ENCODE measurements around the gene TWF1. TPM values are rescaled to one million over a fixed set of nuclear protein-coding genes. Genes with fewer than 3 reads are reported as not detected.

Gene TWF1
- total and polyA plus RNA-seq, 2 of the 4 experiments (the other 2 are of a cell fraction), result 67.0 to 141 TPM

DNA sequence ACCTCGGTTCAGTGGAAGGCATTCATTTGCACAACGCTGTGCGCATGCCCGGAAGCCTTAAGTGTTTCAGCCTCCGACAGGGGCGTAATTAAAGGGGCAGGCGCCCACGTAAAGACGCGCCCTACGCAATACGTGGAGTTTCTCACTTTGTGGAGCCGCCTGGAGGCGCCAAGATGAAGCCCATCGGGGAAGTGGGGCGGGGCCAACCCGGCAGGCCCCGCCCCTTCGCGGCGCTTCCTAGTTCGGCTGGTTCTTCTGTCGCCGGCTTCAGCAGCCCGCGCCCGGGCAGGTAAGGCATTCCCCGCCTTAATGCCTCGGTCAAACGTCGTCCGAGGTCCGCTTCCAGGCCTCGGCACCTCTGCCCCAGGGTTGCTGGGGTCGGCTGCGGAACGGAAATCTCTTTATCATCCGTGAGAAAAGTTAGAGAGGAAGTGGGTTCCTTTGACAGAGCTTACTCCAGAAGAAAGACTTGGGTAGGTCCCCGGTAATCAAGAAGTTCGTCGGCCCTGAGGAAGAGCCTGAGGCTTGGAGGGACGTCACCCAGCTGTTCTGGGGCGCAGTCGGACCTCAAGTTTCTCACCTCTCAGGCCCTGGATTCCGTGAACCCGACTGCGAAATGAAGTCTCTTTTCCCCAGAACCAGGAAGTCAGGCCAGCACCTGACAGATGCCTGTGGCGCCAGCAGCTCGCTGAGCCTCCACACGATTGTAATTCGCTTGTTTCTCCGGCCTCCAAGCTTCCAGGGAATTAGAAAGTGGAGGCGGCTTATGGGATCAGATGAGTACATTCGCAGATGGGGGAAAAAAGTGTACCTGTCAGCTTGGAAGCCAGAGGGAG is 47.2 kb downstream of the TWF1 start, which contains the start of the genes IRAK4 and PUS7L:
Gene IRAK4 (plus strand): TSS at position 224 of the 836 bp plus-strand sequence. CDS start 9,161 bp downstream, outside the sequence.
Gene PUS7L (minus strand): TSS at position 63 of the 836 bp plus-strand sequence. CDS start 3,545 bp downstream, outside the sequence.
- intact Hi-C loops (cut with micrococcal nuclease) (loop anchor here (1.0 to 2.0 kb wide), 2 partner anchors 17 to 48 kb away; partner anchors contain the start of gene TWF1), dilution Hi-C loops (cut with HindIII; ENCODE audit: low sequenced_read_pairs, unreplicated experiment) (no loop called here), in situ Hi-C loops (cut with MboI; ENCODE audit: low sequenced_read_pairs) (no loop called here)
- Histone ChIP-seq H2AFZ (replicated peaks; ENCODE audit: low read length, poor library complexity) (peak within 1 kb of the TSS; percentile 93), H3K9me3 (ENCODE audit: control insufficient read depth, insufficient read depth, low read length) (no peaks in the 10 kb centered on the region), H2BK5ac (ENCODE audit: low read depth, low read length, poor library complexity, severe bottlenecking) (peak within 1 kb of the TSS; percentile 74), H3K4me2 (ENCODE audit: low read depth, low read length) (peak within 1 kb of the TSS; percentile 94), H3K56ac (ENCODE audit: extremely low read depth, insufficient read depth, low read length) (peak within 1 kb of the TSS; percentile 73; the same call in 1 of the 2 replicates), H3K79me1 (ENCODE audit: low read depth in 1 of 2, low read length in 2 of 2) (peaks cover 34 to 41% of the 10 kb centered on the region in 2 experiments), H4K91ac (ENCODE audit: insufficient read depth, low read depth, low read length) (peak within 1 kb of the TSS; percentile 82), H2BK20ac (ENCODE audit: low read depth, low read length) (no peak within 1 kb of the TSS; the same call in 1 of the 2 replicates), H4K8ac (ENCODE audit: low read depth in 2 of 2, low read length in 2 of 2) (peak within 1 kb of the TSS; percentile 89 to 94), H3K36me3 (ENCODE audit: control insufficient read depth, insufficient read depth, low read length) (no peaks in the 10 kb centered on the region), H3K9ac (ENCODE audit: low read depth, low read length) (peak within 1 kb of the TSS; percentile 82), H3K4me3 (ENCODE audit: insufficient read depth, low read depth, low read length) (peak within 1 kb of the TSS; percentile 82), H2AK5ac (ENCODE audit: low read depth, low read length) (peak within 1 kb of the TSS; percentile 51), H4K5ac (ENCODE audit: low read depth, low read length) (peak within 1 kb of the TSS; percentile 74), H3K4me1 (ENCODE audit: control insufficient read depth, insufficient read depth, low read length) (peaks cover 12% of the 10 kb centered on the region), H3K27ac (ENCODE audit: insufficient read depth, low read length) (peak within 1 kb of the TSS; percentile 78), H2BK15ac (ENCODE audit: low read depth, low read length) (peak within 1 kb of the TSS; percentile 50; the same call in 1 of the 3 replicates), H2BK120ac (ENCODE audit: low read depth, low read length) (peak within 1 kb of the TSS; percentile 36; the same call in 1 of the 2 replicates), H3K27me3 (ENCODE audit: control insufficient read depth, insufficient read depth, low read length) (no peaks in the 10 kb centered on the region), H3K18ac (ENCODE audit: low read depth, low read length) (peak within 1 kb of the TSS; percentile 44), H3K4ac (ENCODE audit: low read depth, low read length) (peak within 1 kb of the TSS; percentile 77), H4K20me1 (ENCODE audit: insufficient read depth, low read length) (no peaks in the 10 kb centered on the region), H2AK9ac (replicated peaks; ENCODE audit: low read depth, low read length, poor library complexity) (peak within 1 kb of the TSS; percentile 86), H3K9me1 (ENCODE audit: insufficient read depth, low read length) (peaks cover 6% of the 10 kb centered on the region; the same call in 1 of the 2 replicates), H3K14ac (replicated peaks; ENCODE audit: low read depth, low read length) (peak within 1 kb of the TSS; percentile 79), H3K23ac (ENCODE audit: low read depth, low read length) (peak within 1 kb of the TSS; percentile 83)
- POLR2A ChIA-PET (ENCODE audit: unreplicated experiment), result no interaction called here
- ATAC-seq (ENCODE audit: low read depth), result peak; percentile 98
- BruUV-seq (replicated peaks), result TSS peak; percentile 59
- CTCF ChIA-PET, result interaction anchor here (0.6 to 0.8 kb wide), 3 partner anchors 11 to 1337 kb away, joined by 3 to 6 read pairs (median 3); no protein-coding TSS in a partner anchor
- DNase-seq, result peak; percentile 96
- WGBS, 2 experiments (ENCODE audit: extremely low coverage in 2 of 2, insufficient read length in 1 of 2), result 2% methylated on average over 24 of the region's 54 CpGs; no CpG with 5 or more reads in 1 of the 2 experiments
- TF ChIP-seq POLR2A (IDR thresholded peaks at IDR 0.05; ENCODE audit: low read depth, low read length) (peak; percentile 69; the same call in 1 of the 2 replicates), MAZ (IDR thresholded peaks at IDR 0.05; ENCODE audit: borderline replicate concordance, low read depth, low read length) (peak; percentile 23; the same call in 1 of the 2 replicates), MXI1 (IDR thresholded peaks at IDR 0.05; ENCODE audit: borderline replicate concordance, low read depth, low read length) (no peak), RFX5 (IDR thresholded peaks at IDR 0.05; ENCODE audit: low read depth, low read length) (no peak), BHLHE40 (IDR thresholded peaks at IDR 0.05; ENCODE audit: low read depth, low read length) (no peak), RAD21 (IDR thresholded peaks at IDR 0.05; ENCODE audit: low read length) (peak; percentile 38; the same call in 1 of the 2 replicates), CEBPB (IDR thresholded peaks at IDR 0.05; ENCODE audit: low read depth, low read length) (peak; percentile 69), FOS (IDR thresholded peaks at IDR 0.05; ENCODE audit: low read depth, low read length) (no peak), RCOR1 (IDR thresholded peaks at IDR 0.05; ENCODE audit: insufficient replicate concordance, low read length) (no peak), MAFK (IDR thresholded peaks at IDR 0.05; ENCODE audit: low read depth, low read length) (no peak), ELK1 (IDR thresholded peaks at IDR 0.05; ENCODE audit: borderline replicate concordance, low read depth, low read length) (no peak)
- TF ChIP-seq, protein P1, sequence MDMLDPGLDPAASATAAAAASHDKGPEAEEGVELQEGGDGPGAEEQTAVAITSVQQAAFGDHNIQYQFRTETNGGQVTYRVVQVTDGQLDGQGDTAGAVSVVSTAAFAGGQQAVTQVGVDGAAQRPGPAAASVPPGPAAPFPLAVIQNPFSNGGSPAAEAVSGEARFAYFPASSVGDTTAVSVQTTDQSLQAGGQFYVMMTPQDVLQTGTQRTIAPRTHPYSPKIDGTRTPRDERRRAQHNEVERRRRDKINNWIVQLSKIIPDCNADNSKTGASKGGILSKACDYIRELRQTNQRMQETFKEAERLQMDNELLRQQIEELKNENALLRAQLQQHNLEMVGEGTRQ (IDR thresholded peaks at IDR 0.05; ENCODE audit: low read depth, low read length), result peak; percentile 14; the same call in 1 of the 2 replicates
- TF ChIP-seq, protein P2, sequence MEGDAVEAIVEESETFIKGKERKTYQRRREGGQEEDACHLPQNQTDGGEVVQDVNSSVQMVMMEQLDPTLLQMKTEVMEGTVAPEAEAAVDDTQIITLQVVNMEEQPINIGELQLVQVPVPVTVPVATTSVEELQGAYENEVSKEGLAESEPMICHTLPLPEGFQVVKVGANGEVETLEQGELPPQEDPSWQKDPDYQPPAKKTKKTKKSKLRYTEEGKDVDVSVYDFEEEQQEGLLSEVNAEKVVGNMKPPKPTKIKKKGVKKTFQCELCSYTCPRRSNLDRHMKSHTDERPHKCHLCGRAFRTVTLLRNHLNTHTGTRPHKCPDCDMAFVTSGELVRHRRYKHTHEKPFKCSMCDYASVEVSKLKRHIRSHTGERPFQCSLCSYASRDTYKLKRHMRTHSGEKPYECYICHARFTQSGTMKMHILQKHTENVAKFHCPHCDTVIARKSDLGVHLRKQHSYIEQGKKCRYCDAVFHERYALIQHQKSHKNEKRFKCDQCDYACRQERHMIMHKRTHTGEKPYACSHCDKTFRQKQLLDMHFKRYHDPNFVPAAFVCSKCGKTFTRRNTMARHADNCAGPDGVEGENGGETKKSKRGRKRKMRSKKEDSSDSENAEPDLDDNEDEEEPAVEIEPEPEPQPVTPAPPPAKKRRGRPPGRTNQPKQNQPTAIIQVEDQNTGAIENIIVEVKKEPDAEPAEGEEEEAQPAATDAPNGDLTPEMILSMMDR (conservative IDR thresholded peaks at IDR 0.05; ENCODE audit: low read depth, low read length), result peak; percentile 64
